Left ventricle myocardium superior (tissue), 1 donor: Measurements from ENCODE around the gene GUK1. TPM values are rescaled to one million over a fixed set of nuclear protein-coding genes. Genes with fewer than 3 reads are reported as not detected.
A peak's percentile ranks its signal among the peaks of the same experiment; 100 is the strongest.

Experiments
- ATAC-seq: fragments of 200-7000 bp; cut with Tn5 transposase; one replicate; pipeline ENCODE4 v1.9.1; 2020; ENCODE audit warnings: mild to moderate bottlenecking, moderate library complexity
- DNase-seq: peaks from one replicate; pipeline ENCODE4 v3.0.0-alpha.2; 2020
- intact Hi-C: fragments of 100-400 bp; cut with micrococcal nuclease; formaldehyde crosslinking; loops from one replicate; pipeline ENCODE4 v1.11.0; 2022
- total RNA-seq: library from RNA; stranded (reverse); fragmentation: NEBNext Ultra II Directional; extraction: Animal tissue kit (Norgen Biotek cat#: 25700); gene quantifications from one replicate; pipeline ENCODE4 v1.2.1, GENCODE V29; 2021
- donor health status: DM: no; HTN: yes; CAD: no; lungs with severe emphysema.

The GUK1 gene
- total RNA-seq, 1 donor from 2014 or later, result 175 TPM

DNA sequence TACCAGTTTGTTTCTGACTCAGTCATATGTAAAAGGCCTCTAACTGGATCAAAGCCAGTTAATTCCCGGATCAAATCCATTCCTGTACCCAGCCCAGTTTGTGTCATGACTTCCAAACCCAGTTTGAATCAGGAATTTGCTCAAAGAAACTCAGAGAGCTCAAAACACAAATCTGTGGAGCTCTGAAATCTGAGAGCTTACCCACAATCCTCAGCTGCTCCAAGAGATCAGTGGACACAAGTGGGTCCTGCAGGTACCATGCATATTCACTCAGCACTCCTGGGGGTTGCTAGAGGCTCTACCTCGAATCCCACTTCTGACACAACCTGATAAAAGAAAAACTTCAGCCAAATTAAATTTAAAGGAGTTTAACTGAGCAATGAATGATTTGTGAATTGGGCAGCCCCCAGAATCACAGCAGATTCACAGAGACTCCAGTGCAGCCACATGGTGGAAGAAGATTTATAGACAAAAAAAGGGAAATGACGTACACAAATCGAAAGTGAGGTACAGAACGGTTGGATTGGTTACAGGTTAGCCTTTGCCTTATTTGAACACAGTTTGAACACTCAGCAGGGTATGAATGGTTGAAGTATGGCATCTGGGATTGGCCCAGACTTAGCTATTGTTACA, 19.1 kb upstream of the GUK1 start:
- intact Hi-C loops, result no loop called here
- ATAC-seq (no peak), DNase-seq (no peak)

DNA sequence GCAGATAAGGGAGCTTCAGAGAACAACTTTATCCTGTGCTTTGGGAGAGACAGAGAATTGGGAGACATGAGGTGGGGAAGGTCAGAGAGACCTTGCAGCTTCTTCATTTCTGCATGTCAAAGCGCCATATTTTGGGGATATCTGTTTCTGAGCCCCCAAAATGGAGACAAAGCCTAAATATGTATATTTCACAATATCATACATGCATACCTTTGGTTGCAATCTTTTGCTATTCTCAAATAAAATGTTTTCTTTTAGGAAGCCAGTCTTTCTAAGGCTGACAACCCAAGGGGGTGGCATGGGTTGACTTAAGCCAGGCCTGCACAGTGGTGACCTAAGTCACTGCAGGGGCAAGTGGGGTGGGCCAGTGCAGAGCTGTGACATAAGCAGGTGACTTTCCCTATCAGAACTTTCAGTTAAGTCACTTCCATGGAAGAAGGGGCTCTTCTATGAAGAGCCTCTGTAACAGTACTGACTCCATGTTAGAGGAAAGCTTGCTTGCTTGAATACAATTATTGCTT, 17.1 kb upstream of the GUK1 start:
- DNase-seq (no peak), ATAC-seq (no peak)
- intact Hi-C loops, result no loop called here

DNA sequence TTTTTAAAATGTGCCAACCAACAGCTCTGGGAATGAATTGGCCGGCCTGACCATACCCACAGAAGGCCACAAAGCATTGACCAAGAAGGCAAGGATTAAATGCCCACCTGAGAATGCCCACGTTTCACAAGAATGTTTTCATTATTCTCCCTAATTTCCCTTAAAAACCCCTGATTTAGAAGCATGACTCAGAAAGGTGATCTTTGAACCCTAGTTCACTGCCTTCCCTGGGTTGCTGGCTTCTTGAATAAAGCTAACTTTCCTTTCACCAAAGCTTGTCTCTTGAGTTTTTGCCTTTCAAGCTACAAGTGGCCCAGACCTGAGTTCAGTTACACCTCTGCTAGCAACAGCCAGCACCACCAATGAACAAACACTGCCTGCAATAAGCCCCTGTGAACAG, 16.6 kb upstream of the GUK1 start:
- intact Hi-C loops, result no loop called here
- DNase-seq, result no peak
- ATAC-seq, result no peak

DNA sequence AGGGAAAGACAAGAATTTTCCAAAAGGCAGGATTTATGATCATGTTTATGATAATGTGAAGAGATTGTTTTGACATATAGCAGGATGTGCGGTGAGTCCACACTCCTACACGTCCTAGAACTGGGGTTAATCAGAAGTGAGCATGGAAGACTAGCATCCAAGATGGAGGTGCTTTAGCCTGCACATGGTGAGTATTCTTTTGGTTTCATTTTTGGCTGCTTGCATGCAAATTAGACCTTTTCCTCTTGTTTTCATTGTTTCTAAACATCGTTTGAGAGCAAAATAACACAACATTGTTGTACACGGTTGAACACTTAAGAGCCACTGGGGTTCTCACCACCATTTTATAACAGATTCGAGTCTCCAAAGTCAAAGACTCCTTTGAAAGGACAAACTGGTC, 14.9 kb upstream of the GUK1 start:
- DNase-seq, result no peak
- intact Hi-C loops, result no loop called here
- ATAC-seq, result no peak

DNA sequence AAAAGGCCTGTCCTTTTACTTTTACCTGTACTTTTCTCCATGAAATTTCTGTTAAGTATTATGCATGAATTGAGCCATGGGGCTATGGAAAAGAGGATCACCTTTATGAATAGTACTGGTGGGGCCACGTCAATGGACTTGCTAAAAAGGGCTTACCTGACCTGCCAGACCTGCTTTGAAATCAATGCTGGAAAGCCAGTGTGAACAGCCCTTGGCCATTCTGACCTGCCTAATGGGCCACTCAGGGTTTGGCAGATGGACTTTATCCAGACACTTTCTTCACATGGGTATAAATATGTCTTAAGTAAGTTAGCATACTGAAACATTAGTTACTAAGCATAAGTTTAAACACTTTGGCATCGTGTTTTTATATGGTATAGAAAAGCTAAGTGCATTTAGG, 8.3 kb upstream of the GUK1 start:
- ATAC-seq (no peak), DNase-seq (no peak)
- intact Hi-C loops, result no loop called here

DNA sequence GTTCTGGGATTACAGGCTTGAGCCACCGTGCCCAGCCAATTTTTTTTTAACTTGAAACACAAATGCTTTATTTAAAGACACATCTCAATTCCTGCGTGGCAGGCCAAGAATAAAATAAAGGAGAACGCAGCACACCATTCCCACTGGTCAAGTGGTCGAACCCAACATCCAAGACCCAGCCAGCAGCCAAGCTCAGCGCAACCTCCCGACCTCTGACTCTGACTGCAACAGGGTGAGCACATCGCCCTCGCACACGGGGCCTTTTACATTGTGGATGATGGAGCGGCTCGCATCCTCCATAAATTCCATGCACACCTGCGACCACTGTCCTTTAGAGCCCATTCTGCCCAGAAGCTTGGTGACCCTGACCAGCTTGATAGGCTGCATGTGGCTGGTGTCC, 5.5 kb upstream of the GUK1 start:
- no peak for DNase-seq
- intact Hi-C loops, result no loop called here
- ATAC-seq, result no peak

DNA sequence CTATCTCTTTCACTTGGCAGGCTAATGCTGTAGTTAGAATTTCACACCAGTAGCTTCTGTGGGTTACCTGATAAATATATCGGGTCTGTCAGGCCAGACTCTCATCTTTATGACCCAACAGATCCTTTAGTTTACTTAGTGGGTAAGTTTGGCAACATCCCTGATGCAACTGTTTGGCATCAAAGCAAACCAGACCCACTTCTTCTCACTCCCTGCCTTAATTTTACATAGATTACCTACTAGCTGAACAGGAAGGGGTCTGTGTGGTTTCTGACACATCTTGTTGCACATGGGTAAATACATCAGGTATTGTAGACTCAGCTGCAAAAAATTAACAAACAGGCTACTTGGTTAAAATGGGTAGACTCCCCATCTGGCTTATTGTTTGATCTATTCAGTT, 3.2 kb upstream of the GUK1 start:
- DNase-seq (no peak), ATAC-seq (no peak)
- intact Hi-C loops, result no loop called here

DNA sequence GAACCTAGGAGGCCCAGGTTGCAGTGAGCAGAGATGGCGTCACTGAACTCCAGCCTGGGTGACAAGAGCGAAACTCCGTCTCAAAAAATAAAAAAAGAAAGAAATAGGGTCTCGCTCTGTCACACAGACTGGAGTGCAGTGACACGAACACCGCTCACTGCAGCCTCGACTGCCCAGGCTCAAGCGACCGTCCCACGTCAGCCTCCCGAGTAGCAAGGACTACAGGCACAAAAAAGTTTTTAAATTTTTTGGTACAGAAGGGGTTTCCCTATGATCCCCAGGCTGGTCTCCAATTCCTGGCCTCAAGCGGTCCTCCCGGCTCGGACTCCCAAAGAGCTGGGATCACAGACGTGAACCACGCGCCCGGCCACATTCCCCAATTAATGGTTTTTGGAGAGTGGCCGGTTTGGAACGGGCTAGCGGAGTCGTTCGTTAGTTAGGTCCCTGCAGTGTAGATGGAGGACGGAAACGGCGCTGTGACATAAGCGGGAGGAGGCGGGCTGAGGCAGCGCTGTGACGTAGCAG, 611 bp upstream of the GUK1 start:
- intact Hi-C loops, result no loop called here
- no peak for DNase-seq
- ATAC-seq, result no peak

DNA sequence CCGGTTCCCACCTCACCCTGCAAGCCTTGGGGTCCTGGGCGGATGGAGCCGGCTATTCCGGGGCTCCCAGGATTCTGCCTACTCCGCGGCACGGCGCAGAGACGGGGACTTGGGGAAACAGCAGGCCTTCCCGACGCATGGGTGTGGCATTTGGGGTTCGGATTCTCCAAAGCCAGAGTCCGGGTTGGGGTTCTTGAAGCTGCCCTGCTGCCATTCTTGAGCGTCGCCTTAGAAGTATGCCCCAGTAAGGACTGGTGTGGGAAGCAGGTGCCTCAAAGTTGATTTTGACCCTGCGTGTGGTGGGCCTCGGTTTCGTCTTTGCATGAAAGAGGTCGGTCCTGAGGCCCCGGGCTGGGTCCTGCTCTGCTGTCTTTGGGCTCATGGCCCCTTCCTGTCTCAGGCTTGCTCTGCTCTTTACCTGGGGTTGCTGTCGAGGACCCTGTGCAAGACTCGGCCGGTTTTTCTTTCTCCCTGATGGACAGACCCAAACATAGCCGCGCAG, 696 bp downstream of the GUK1 start:
- intact Hi-C loops, result no loop called here
- DNase-seq, result no peak
- ATAC-seq, result no peak

DNA sequence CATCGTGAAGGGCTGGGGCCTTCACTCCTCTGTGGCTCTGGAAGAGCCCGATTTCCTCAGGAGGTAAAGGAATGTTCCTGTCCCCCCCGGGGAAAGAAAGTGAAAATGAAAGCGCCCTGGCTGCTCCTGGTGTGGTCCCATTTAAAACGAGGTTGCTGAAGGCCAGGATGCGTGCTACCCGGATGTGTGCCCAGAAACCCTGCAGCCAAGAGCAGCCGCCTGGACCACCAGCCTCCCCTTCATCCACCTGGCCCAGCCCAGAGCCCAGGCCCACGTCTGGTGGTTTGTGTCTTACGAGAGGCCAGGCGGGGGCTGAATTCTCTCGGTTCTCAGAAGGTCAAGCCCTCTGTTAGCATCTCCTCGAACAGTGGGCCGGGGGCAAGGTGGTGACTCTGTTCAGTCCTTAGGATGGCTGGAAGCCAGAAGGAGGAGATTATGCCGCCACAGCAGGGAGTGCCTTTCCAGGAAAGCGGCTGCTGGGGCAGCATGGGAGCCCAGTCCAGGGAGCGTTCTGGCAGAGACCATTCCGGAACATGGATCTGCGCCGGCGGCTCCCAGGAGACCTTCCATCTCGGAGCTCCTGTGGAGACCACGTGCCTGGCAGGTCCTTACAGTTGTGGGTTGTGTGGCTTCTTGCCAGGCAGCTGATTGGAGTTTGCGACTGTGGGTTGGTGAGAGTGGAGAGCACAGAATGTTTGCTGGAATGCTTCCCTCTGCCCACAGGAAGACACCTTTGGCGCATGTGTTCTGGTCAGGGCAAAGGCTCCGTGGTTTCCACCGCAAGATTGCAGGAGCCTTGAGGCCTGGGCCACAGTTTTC, 1.4 kb downstream of the GUK1 start:
- peak; percentile 28 for ATAC-seq
- intact Hi-C loops, result no loop called here
- peak; percentile 79 for DNase-seq

DNA sequence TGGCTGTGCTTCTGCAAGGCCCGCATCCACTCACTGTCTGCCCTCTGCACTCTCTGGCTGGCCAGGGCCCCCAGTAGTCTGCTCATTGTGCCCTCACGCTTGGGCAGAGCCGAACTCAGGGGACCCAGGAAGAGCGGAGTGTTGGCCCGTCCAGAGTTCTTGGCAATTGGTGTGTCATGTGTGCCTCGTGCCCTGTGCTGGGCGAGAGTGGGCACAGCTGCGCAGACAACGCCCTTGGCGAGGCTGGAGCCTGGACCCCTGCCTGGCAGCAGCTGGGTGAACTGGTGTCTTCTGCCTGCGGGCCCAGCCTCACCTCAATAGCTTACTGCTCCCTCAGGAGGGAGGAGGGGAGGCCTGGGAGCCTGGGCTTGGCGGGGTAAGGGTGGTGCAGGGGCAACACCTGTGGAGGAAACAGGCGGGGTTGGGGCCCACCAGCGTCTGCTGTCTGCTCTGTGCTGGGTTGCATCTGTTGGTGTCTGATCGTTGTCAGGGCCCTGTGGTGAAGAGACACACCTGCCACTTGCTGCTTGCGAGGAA, 2.1 kb downstream of the GUK1 start:
- ATAC-seq (no peak), DNase-seq (no peak)
- intact Hi-C loops, result no loop called here

DNA sequence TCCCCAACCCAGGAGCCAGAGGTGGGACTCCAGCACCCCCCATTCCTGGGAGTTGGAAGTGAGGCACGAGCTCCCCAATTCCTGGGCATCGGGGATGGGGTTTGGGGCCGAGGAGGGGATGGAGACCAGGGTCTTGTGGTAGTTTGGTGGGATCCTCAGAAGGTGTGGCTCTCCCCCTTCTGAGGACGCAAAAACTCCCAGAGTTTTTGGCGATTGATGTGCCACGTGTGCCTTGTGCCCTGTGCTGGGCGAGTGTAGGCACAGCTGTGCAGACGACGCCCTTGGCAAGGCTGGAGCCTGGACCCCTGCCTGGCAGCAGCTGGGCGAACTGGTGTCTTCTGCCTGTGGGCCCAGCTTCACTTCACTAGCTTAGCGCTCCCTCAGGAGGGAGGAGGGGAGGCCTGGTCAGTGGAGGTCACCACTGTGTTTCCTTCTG, 2.6 kb downstream of the GUK1 start:
- DNase-seq (no peak), ATAC-seq (no peak)
- intact Hi-C loops, result no loop called here

DNA sequence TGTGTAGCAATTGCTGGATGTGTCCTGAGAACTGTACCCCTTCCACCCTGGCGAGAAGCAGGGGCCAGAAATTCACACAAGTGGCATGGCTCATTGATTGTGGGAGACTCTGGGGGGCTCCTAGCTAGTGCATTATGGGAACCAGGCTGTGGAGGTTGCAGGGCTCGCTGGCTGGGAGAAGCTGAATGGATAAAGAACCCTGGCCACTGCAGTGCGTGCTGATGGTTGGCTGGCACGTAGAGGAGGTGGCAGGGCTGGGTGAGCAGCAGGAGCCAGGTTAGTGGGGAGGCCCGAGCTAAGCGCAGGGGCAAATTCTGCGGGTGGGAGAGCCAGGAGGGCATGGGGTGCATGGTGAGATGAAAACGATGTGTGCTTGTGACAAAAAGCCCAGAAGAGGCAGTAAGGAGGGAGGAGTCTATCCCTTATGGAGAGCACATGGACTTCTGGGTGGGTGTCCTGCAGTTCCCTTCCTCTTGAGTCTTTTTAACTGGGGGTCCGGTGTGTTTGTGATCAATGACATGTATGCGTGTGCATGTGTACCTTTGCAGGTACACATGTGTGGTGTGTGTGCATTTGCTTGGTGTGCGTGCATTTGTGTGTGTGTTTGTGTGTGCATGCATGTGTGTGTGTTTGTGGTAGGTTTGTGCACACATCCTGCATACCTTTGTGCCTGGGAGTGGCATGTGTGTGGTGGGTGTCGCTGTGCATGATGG, 3.6 kb downstream of the GUK1 start:
- intact Hi-C loops, result no loop called here
- ATAC-seq (no peak), DNase-seq (no peak)

DNA sequence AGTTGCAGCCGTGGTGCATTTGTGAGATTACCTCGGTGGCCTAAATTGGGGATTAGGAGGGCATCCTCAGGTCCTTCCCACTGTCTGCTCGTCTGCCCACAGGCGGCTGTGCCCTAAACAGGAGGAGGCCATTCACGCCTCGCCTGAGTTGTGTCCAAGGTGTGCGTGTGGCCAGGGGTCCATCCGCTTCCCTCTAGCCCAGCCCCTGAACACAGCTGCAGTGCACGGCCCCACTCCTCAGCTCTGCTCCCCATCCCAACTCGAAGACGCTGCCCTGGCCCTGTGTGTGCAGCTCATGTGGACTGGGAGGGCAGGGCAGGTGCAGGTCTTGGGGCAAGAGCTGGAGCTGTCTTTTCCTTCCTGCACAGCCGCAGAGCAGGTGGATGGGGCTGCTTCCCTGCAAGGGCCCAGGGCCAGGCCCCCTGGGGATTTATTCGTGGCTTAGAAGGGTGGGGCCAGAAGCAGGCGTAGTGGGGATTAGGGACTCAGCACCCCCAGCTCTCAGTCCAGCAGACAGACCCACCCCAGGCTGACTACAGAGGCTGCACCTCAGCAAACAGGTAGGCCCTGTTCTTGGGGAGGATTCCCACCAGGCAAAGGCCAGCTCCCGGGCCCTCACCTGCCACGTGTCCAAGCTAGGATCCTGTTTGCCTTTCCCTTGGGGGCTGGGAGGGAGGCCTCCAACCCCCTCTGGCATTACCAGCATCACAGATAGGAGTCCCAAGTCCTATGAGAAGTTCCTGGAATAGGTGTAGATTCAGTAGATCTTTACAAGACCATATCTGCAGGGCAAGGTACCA, 4.3 kb downstream of the GUK1 start:
- ATAC-seq (no peak), DNase-seq (no peak)
- intact Hi-C loops, result no loop called here

DNA sequence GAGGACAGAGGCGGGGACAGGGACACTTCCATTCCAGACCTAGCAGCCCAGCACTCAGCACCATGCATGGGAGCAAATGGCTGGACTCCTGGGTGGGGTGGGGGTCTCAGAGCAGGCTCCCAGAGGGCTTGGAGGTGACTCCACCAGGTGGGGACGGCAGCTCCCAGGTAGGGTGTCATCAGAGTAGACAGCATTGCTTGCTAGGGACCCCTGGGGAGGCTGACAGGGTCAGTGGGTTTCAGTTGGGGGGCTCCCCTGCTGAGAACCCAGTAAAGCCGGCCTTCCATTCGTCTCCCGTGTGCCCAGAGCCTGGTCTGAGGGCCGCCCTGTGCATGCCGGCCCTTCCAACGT, 4.9 kb downstream of the GUK1 start:
- intact Hi-C loops, result no loop called here
- no peak for DNase-seq
- ATAC-seq, result no peak

DNA sequence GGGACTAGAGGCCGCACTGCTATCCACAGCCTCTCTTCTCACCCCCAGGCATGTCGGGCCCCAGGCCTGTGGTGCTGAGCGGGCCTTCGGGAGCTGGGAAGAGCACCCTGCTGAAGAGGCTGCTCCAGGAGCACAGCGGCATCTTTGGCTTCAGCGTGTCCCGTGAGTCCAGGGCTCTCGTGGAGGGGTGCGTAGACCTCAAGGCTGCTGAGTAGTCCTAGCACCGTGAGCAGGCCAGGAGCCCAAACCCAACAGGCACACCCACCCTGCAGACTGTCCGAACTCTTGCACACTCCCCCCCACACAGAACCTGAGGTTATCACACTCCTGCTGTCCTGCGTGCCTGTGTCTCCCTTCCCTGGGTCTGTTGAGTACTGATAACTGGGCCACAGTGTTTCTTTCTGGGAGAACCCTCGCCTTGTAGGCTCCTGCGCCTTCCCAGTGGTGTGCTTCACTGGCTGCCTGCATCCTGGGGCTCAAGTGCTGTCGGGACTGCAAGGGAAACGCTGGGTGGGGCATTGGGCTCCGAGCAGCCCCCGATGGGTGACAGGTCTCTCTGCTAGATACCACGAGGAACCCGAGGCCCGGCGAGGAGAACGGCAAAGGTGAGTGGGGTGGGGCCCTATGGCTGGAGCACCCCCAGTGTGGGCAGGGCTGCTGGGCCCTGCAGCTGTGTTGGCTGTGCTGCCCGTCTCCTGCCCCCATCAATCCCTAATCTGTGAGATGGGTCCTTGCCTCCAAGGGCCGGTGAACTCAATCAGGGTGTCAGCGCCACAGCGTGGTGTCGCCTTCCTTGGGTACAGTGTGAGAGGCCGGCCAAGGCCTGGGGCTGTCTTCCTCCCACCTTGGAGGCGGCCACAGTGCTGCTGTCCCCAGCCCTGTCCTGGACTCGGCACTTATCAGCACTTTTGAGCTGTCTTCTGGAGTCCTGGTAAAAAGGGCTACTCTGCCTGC, 5.7 kb downstream of the GUK1 start:
- no peak for DNase-seq
- intact Hi-C loops, result no loop called here

DNA sequence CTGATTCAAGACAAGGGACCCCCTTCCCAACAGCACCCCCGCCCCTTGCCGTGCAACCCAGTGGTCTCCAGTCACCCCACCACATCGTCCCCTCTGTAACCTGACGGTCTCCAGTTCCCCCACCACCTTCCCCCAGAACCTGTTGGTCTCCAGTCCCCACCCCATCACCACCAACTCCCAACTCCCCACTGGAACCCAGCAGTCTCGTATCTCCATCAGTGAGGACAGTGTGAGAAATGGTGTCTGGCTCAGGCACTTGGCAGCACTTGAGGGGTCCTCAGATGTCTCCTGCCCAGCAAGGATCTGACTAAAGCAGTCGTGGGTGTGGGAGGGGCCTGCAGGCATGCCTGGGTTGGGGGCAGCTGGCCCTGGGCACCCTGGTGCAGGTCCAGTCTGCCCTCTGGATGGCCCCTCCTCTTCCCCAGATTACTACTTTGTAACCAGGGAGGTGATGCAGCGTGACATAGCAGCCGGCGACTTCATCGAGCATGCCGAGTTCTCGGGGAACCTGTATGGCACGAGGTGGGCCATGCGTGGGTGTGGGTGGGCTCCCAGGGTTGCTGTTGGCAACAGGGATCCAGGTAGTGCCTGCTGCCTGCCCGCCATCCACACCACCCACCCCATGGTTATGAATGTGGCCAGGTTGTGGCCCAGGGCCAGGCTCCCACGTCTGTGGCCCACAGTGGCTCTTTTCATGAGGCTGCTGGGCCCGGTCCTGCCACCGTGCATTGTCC, 6.5 kb downstream of the GUK1 start:
- intact Hi-C loops, result no loop called here
- ATAC-seq (no peak), DNase-seq (peak; percentile 25)

More for the DNA sequence above, 5.7 kb downstream of the GUK1 start:
- ATAC-seq, result no peak
